Activated CD4-positive, alpha-beta T cell treated with anti-CD3 and anti-CD28 coated beads for 48 hours (primary cell): ENCODE measurements around the gene ATG4A.

Experiments
- DNase-seq: peaks from one replicate; pipeline ENCODE4 v3.0.0-alpha.2; 2020

Gene ATG4A

DNA sequence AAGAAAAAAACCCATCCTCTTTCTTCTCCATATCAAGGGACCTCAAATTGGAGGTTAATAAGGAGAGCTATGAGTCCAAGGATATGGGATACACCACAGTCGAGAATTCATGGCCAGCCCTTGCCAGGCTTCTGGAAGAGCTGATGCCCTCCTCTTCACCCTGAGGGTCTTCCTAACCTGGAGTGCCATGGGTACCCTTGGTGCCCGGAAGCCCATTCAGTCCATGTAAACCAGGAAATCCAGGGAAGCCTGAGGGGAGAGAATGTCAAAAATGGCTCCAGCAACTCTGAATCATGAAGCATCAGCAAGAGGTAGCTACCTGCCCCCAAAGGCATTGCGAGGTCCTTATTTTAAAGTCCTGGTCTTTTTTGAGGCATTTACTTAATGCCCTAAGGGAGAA lies 78.2 kb downstream of the ATG4A start:
- no peak for DNase-seq

DNA sequence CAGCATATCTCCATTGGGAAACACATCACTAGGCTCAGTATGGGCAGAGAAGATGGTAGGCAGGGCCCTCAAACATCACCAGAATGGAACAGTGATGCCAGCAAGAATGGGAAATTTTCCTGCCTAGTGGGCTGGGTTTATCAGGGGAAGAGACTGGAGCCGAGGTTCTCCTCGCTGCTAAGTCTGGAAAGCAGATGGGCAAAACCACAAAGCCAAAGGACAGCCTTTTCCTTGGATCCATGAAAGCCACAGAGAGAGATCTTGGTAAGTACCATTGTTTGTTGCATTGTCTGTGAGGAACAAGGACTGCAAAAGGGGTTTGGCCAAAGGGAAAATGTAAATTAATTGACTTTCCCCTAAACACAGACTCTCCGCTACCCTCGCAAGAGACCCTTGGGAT lies 80.1 kb downstream of the ATG4A start:
- DNase-seq: no peak

DNA sequence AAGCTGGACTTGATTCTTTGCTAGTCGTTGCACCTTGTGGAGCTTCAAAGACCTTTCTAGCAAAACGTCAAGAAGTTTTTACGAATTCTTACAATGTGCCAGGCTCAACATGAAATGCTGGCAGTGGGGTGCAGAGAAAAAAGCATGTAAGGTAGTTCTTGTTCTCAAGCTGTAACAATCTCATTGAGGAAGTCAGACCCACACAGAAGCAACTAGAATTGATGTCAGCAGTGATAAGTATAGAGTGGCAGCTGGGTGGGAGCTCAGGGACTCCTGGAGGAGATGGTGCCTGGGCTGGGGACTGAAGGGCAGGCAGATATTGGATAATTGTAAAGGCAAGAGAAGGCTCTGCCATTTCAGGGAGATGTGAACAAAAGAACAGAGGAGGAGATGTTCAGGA lies 82.3 kb downstream of the ATG4A start:
- no peak for DNase-seq

DNA sequence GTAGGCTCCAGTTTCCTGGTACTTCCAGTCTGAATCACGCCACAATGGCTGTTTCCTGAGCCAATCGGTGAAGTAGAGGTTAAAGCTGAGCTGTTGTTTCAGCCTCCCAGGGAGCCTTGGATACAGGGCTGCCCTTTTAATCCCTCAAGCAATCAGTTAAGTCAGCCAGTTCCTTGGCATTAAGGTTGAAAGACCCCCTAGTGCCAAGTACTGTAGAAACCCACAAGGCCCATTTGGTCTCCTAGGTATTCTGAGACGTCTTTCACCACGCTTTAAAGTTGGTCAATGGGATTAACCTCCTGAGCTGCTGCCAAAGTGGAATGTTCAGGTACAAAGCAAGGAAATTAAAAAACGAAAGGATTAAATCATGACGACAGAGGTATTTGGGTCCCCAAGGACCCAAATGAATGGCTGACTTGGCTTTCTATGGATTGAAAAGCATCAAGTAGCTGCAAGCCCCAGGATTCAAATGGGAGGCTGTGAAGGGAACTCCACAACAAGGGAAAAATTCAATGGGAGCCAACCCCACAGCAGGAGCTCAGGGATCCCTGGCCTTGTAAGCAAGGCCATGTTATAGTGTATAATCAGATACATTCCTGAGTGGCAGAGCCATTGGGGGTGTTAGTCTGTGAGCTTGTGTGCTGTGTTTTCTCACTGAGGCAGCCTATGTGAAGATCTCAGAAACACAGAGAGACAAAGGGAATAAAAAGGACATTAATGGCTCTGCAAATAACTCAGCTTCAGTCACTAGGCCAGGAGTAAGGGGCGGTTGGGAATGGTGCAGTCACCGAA lies 86.0 kb downstream of the ATG4A start:
- no peak for DNase-seq

DNA sequence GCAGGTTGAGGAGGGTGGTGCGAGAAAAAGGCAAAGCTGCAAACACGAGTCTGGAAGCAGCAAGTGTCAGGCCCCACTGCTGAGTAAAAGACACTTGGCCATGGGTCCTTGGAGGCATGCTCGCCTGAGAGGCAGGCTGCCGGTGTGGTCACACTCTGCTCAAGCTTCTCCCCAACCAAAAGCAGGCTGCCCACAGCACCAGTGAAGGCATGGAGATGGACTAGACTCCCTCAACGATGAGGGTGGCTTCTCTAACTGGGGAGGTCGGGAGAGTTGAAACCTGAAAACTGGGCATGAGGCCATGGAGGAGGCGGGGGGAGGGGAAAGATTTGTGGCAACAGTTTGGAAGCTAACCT lies 86.5 kb downstream of the ATG4A start:
- DNase-seq: no peak

DNA sequence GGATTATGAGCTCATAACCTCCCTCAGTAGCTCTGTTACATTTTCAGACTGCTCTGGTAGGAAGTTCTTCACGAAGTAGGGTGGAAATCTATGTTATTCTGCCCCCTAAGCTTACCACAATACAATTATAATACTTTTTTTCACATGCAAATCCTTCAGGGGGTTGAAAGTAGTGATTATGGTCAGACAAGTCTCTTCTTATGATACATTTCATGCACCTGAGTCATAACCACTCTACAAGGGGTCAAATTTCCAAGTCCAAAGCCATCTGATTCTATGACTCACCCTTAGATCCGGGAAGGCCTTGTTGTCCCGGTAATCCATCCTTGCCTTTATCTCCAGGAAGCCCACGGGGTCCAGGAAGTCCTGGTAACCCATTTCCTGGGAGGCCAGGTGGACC lies 95.2 kb downstream of the ATG4A start:
- no peak for DNase-seq

DNA sequence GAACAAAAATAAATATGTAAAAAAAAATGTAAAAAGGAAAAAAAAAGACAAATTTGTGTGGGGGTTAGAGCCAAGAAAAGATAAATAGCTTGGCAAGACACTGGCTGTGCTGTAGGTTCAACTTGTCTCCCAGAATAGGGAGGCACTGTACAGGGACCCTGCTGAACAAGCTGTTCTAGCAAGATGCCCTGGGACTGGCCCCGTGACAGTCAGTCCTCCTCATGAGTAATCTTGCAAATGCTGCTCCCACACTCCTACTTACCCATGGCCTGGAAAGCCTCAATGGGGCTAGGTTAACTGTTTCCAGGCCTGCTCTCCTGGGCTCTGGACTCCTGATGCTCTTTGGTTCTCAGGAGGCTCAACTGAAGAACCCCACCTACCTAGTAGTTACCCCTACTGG lies 106.8 kb downstream of the ATG4A start:
- no peak for DNase-seq

DNA sequence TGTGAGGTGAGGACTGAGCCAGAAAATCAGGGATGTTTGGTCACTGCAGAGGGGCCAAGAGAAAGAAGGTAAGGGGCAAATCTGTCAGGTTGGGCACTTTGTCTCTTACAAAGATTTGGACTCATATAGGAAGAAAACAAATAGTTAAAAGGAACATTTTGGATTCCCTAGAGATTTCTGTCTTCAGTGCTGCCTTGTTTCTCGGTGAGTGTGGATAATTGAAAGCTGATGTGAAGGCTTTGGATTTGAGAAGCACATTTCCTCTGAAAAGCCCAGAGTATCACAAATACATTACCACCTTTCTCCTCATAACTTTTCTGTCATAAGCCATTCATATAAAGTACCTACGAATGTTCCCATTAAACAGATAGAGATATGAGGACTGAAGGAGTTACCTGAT lies 107.5 kb downstream of the ATG4A start:
- DNase-seq: no peak

DNA sequence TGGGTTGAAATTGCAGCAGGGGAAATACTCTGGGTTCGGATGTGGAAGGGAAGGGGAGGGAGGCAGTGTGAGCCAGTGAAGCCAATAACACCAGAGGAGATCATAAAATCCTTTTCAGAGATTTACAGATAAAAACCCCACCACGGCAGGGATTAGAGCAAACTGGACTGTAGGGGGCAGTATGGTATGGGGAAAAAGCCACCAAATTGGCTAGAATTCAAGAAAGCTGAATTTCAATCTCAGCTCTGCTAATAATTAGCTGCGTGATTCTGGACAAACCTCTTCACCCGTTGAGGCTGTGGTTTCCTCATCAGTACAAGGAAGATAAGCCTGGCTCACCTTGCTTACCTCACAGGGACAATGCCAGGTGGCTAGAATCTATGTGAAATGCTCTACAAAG lies 108.1 kb downstream of the ATG4A start:
- DNase-seq: peak; percentile 15

DNA sequence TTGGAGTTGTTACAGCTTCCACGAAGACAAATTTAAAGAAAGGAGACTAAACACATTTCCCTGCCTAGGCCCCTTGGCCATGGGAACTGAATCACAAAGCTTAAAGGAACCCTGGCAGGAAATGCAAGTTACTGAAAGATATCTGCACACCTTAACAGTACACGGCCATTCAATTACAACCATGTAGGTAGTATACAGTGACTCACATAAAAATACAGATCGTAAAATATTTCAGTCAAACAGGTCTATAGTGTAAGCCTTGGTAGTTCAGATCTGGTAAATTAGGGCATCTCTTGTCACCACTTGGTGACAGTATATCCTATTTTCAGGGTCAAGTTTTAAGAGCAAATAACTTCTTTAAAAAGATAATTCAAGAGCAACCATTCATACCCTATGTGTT lies 112.0 kb downstream of the ATG4A start:
- DNase-seq: no peak
